Fibroblast of villous mesenchyme (primary cell): ENCODE data around the gene CMYA5. TPM values are rescaled to one million over a fixed set of nuclear protein-coding genes. Genes with fewer than 3 reads are reported as not detected.

ENCODE experiments used
- DNase-seq: peaks from one replicate; pipeline ENCODE4 v3.0.0-alpha.2; 2010; ENCODE audit warnings: low read depth
- H3K4me3 ChIP-seq: 2 replicates; pipeline ENCODE4 v1.5.1; 2011; ENCODE audit warnings: low read depth, mild to moderate bottlenecking, low read length
- CTCF ChIP-seq: IDR thresholded peaks from 2 replicates; pipeline ENCODE4 v1.5.1; 2012; ENCODE audit warnings: low read depth, mild to moderate bottlenecking, low read length; ENCODE audit not compliant: insufficient read depth
- total RNA-seq: library from RNA; depleted of rRNA; stranded (reverse); fragments of >200 nt; gene quantifications from 2 replicates; pipeline ENCODE4 v1.2.3, GENCODE V29; 2012

The CMYA5 gene
- total RNA-seq, 1 donor = 1.7 TPM

DNA sequence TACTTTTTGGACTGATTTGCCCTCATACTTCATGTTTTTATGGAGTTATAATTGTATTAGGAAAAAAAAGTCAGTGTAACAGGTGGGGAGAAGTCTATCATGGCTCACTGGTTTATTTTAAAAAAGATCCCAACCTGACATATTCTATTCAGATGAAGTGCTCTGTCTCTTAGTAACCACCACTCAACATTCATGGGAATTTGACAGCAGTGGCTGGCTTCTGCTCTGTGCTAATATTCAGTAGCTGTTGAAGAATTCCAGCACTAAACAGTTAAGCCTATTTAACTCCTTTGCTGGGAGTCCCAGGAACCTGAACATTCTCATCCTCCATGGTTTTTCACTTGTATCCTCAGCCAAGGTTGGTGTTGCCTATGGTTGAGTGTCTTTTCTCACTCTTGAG lies 23.1 kb downstream of the CMYA5 start:
- no peak overlapping the region for H3K4me3 ChIP-seq
- TF ChIP-seq CTCF = no peak
- DNase-seq = no peak

GRCh38 chr5:79713727-79714126 lies 24.1 kb downstream of the CMYA5 start:
- no peak overlapping the region for H3K4me3 ChIP-seq
- no peak for TF ChIP-seq CTCF

GRCh38 chr5:79716839-79717238 lies 27.2 kb downstream of the CMYA5 start:
- no peak for DNase-seq
- no peak for TF ChIP-seq CTCF
- H3K4me3 ChIP-seq = no peak overlapping the region

More at GRCh38 chr5:79713727-79714126, 24.1 kb downstream of the CMYA5 start:
- DNase-seq = no peak

GRCh38 chr5:79720096-79720495 lies 30.5 kb downstream of the CMYA5 start:
- no peak for TF ChIP-seq CTCF

GRCh38 chr5:79727451-79728355 lies 38.1 kb downstream of the CMYA5 start:
- no peak for TF ChIP-seq CTCF
- H3K4me3 ChIP-seq = no peak overlapping the region
- peak; percentile 28 for DNase-seq

More at GRCh38 chr5:79720096-79720495, 30.5 kb downstream of the CMYA5 start:
- no peak for DNase-seq
- no peak overlapping the region for H3K4me3 ChIP-seq

GRCh38 chr5:79728396-79728795 lies 38.8 kb downstream of the CMYA5 start:
- DNase-seq = no peak
- TF ChIP-seq CTCF = no peak
- no peak overlapping the region for H3K4me3 ChIP-seq
